PC-3 (cell line): ENCODE measurements around the gene CSH1. TPM values are rescaled to one million over a fixed set of nuclear protein-coding genes. Genes with fewer than 3 reads are reported as not detected.
"Not testable (repeated sequence)": the region's sequence is repeated elsewhere in the genome, so short reads cannot be mapped to it uniquely, and the experiment has no call there.

Experiments
- ATAC-seq: fragments of 200-7000 bp; cut with Tn5 transposase; 2 replicates; pipeline ENCODE4 v1.9.1; 2020; ENCODE audit warnings: mild to moderate bottlenecking, moderate library complexity
- Bru-seq: library from RNA; stranded (reverse); fragments of 400-500 nt; gene quantifications from one replicate; lab custom pipeline; 2021; lab: Mats Ljungman, UMichigan
- BruChase-seq, 2 experiments: library from RNA; stranded (reverse); fragments of 400-500 nt; gene quantifications; one replicate each; lab custom pipeline; 2021; lab: Mats Ljungman, UMichigan
- BruUV-seq: library from RNA; stranded (reverse); fragments of 400-500 nt; replicated peaks from 2 replicates; lab custom pipeline; 2021; lab: Mats Ljungman, UMichigan
- CTCF ChIA-PET: fragments of 300-600 bp; sonication (Branson Sonifier 250); formaldehyde crosslinking; loops from one replicate; lab custom pipeline; 2022; ENCODE audit warnings: antibody characterized with exemption; lab: Charles Lee
- POLR2A ChIA-PET: fragments of 300-600 bp; sonication (Branson Sonifier 250); formaldehyde crosslinking; loops from one replicate; lab custom pipeline; 2022; ENCODE audit warnings: antibody characterized with exemption; ENCODE audit not compliant: unreplicated experiment; lab: Charles Lee
- DNase-seq: peaks from one replicate; pipeline ENCODE4 v3.0.0-alpha.2; 2015
- H2AFZ ChIP-seq: fragments of 300-600 bp; sonication (generic); 2 replicates; pipeline ENCODE4 v1.6.0; 2016; ENCODE audit warnings: antibody characterized with exemption, low read length
- H3F3A ChIP-seq: fragments of 300-600 bp; sonication (generic); one replicate; pipeline ENCODE4 v1.6.0; 2017; ENCODE audit warnings: antibody characterized with exemption, low read length, control low read depth, mild to moderate bottlenecking; ENCODE audit not compliant: unreplicated experiment
- H3K27ac ChIP-seq: fragments of 300-600 bp; sonication (generic); 2 replicates; pipeline ENCODE4 v1.5.1; 2016; ENCODE audit warnings: mild to moderate bottlenecking, low read length
- H3K27me3 ChIP-seq: fragments of 300-600 bp; sonication (generic); 2 replicates; pipeline ENCODE4 v1.6.1; 2016; ENCODE audit warnings: low read length, mixed read lengths
- H3K36me3 ChIP-seq: fragments of 300-600 bp; sonication (generic); 2 replicates; pipeline ENCODE4 v1.6.1; 2016; ENCODE audit warnings: low read depth, mixed run types, low read length, mixed read lengths
- H3K4me1 ChIP-seq: fragments of 300-600 bp; sonication (generic); 2 replicates; pipeline ENCODE4 v1.5.1; 2016; ENCODE audit warnings: low read length; ENCODE audit not compliant: insufficient read depth
- H3K4me2 ChIP-seq: fragments of 300-600 bp; sonication (generic); 2 replicates; pipeline ENCODE4 v1.6.0; 2016; ENCODE audit warnings: low read length
- H3K4me3 ChIP-seq: fragments of 300-600 bp; sonication (generic); 2 replicates; pipeline ENCODE4 v1.5.1; 2016; ENCODE audit warnings: mild to moderate bottlenecking, low read length, mixed read lengths
- H3K79me2 ChIP-seq: fragments of 300-600 bp; sonication (generic); 2 replicates; pipeline ENCODE4 v1.6.1; 2017; ENCODE audit warnings: low read length, mixed read lengths
- H3K9ac ChIP-seq: fragments of 300-600 bp; sonication (generic); 2 replicates; pipeline ENCODE4 v1.6.0; 2016; ENCODE audit warnings: mild to moderate bottlenecking, low read length
- H3K9me2 ChIP-seq: fragments of 300-600 bp; sonication (generic); replicated peaks from 2 replicates; pipeline ENCODE4 v1.6.1; 2016; ENCODE audit warnings: mixed run types, low read length, mixed read lengths
- H3K9me3 ChIP-seq: fragments of 300-600 bp; sonication (generic); 2 replicates; pipeline ENCODE4 v1.6.1; 2016; ENCODE audit warnings: low read length, mixed read lengths
- H4K20me1 ChIP-seq: fragments of 300-600 bp; sonication (generic); 2 replicates; pipeline ENCODE4 v1.6.1; 2016; ENCODE audit warnings: low read length, mixed read lengths
- CTCF ChIP-seq: fragments of 300-600 bp; sonication (generic); conservative IDR thresholded peaks from 2 replicates; pipeline ENCODE4 v1.5.1; 2017; ENCODE audit warnings: antibody characterized with exemption, low read depth, mild to moderate bottlenecking, low read length
- EZH2 ChIP-seq: fragments of 300-600 bp; sonication (generic); IDR thresholded peaks from one replicate; pipeline ENCODE4 v1.6.1; 2017; ENCODE audit warnings: antibody characterized with exemption, mild to moderate bottlenecking, low read length; ENCODE audit not compliant: unreplicated experiment
- EZH2phosphoT487 ChIP-seq: fragments of 300-600 bp; sonication (generic); IDR thresholded peaks from 2 replicates; pipeline ENCODE4 v1.6.1; 2018; ENCODE audit warnings: mild to moderate bottlenecking, antibody characterized with exemption, low read length, borderline replicate concordance
- intact Hi-C: fragments of 100-400 bp; cut with micrococcal nuclease; formaldehyde crosslinking; loops from 2 replicates; pipeline ENCODE4 v1.9.0; 2023
- long read RNA-seq: library from polyadenylated mRNA; unstranded; transcript quantifications from one replicate; pipeline ENCODE4 v2.0.0, GENCODE V29; 2021; ENCODE audit not compliant: unreplicated experiment
- total RNA-seq: library from RNA; depleted of rRNA; stranded (reverse); fragments of >200 nt; gene quantifications from 2 replicates; pipeline ENCODE4 v1.2.3, GENCODE V29; 2014; rRNA removed

Gene CSH1
- not detected in 2 replicates for total RNA-seq
- not detected for Bru-seq, nascent RNA
- percentile 15 among the genes with signal in this experiment for BruChase-seq, experiment 1, labeled RNA remaining after a 6-hour chase
- not detected for BruChase-seq, experiment 2, labeled RNA remaining after a 2-hour chase
- long read RNA-seq: 0 reads

- H3K4me1 ChIP-seq, H3K4me3 ChIP-seq, H4K20me1 ChIP-seq, intact Hi-C loops, BruUV-seq, DNase-seq, H3K9me3 ChIP-seq, POLR2A ChIA-PET, CTCF ChIA-PET, ATAC-seq, H3K9me2 ChIP-seq, H3K27ac ChIP-seq, H2AFZ ChIP-seq, H3K9ac ChIP-seq, H3F3A ChIP-seq, H3K36me3 ChIP-seq, H3K4me2 ChIP-seq, H3K79me2 ChIP-seq: not testable (repeated sequence)
- H3K27me3 ChIP-seq: peaks cover 12% of the 10 kb centered on the region; the same call in 1 of the 2 replicates
Observed at GRCh38 chr17:63896524-63897354, at the start of gene CSH1. TSS of gene CSH1 (minus strand) at chr17:63896574. CDS start at chr17:63896511, 63 bp downstream.

- TF ChIP-seq CTCF: no peak
- no peak for TF ChIP-seq EZH2phosphoT487
- no peak for TF ChIP-seq EZH2
- no peak overlapping the region for H3K4me3 ChIP-seq
- no peak overlapping the region for H2AFZ ChIP-seq
- no peaks in the 10 kb centered on the region for H3F3A ChIP-seq
- no peak for DNase-seq
- H3K9me2 ChIP-seq: no peaks in the 10 kb centered on the region
- intact Hi-C loops: no loop called here
- no peak for ATAC-seq
- no TSS peak for BruUV-seq
- H3K27me3 ChIP-seq: no peaks in the 10 kb centered on the region
- no peaks in the 10 kb centered on the region for H3K4me1 ChIP-seq
- ChIA-PET POLR2A (interaction anchor here (0.5 kb wide), 1 partner anchor 72 kb away, joined by 3 read pairs; no protein-coding TSS in a partner anchor), CTCF (interaction anchor here (0.6 to 1.9 kb wide), 5 partner anchors 13 to 188 kb away, joined by 3 to 17 read pairs (median 4); partner anchors contain the start of gene GH1)
- no peaks in the 10 kb centered on the region for H3K36me3 ChIP-seq
- H3K9ac ChIP-seq: no peak overlapping the region
- H3K79me2 ChIP-seq: no peaks in the 10 kb centered on the region
- no peaks in the 10 kb centered on the region for H4K20me1 ChIP-seq
- H3K27ac ChIP-seq: no peak overlapping the region
- no peak overlapping the region for H3K4me2 ChIP-seq
- H3K9me3 ChIP-seq: no peaks in the 10 kb centered on the region
Observed at GRCh38 chr17:63945784-63946439, 49.5 kb upstream of the CSH1 start.

GRCh38 chr17:63944736-63945499 is 48.5 kb upstream of the CSH1 start:
- no peaks in the 10 kb centered on the region for H3K79me2 ChIP-seq
- ATAC-seq: no peak

More at GRCh38 chr17:63944736-63945499, 48.5 kb upstream of the CSH1 start:
- H2AFZ ChIP-seq: no peak overlapping the region
- H3K36me3 ChIP-seq: no peaks in the 10 kb centered on the region
- intact Hi-C loops: no loop called here
- BruUV-seq: no TSS peak
- no peak for TF ChIP-seq EZH2
- no peak for TF ChIP-seq CTCF
- TF ChIP-seq EZH2phosphoT487: no peak
- no peaks in the 10 kb centered on the region for H3K9me2 ChIP-seq
- no peaks in the 10 kb centered on the region for H3F3A ChIP-seq
- POLR2A ChIA-PET: no interaction called here
- no peak overlapping the region for H3K4me3 ChIP-seq
- CTCF ChIA-PET: no interaction called here
- H3K4me1 ChIP-seq: no peaks in the 10 kb centered on the region
- no peak overlapping the region for H3K9ac ChIP-seq
- no peak overlapping the region for H3K27ac ChIP-seq
- no peak for DNase-seq
- no peaks in the 10 kb centered on the region for H4K20me1 ChIP-seq
- H3K9me3 ChIP-seq: no peaks in the 10 kb centered on the region
- no peak overlapping the region for H3K4me2 ChIP-seq
- no peaks in the 10 kb centered on the region for H3K27me3 ChIP-seq
